H9 (cell line): Measurements from ENCODE around the gene VPS72. TPM values are rescaled to one million over a fixed set of nuclear protein-coding genes. Genes with fewer than 3 reads are reported as not detected.
A peak's percentile ranks its signal among the peaks of the same experiment; 100 is the strongest.

ENCODE experiments used
- DNase-seq: peaks from one replicate; pipeline ENCODE4 v3.0.0-alpha.2; 2017
- H2AFZ ChIP-seq: one replicate; pipeline ENCODE4 v1.6.1; 2013; ENCODE audit warnings: mild to moderate bottlenecking, low read length, control low read depth, moderate library complexity
- H2AK5ac ChIP-seq: 2 replicates; pipeline ENCODE4 v1.6.1; 2013; ENCODE audit warnings: low read length, control low read depth, mixed read lengths; ENCODE audit not compliant: insufficient read length
- H2BK120ac ChIP-seq: one replicate; pipeline ENCODE4 v1.6.1; 2013; ENCODE audit warnings: low read depth, mild to moderate bottlenecking, low read length, control low read depth, inconsistent platforms; ENCODE audit not compliant: poor library complexity, severe bottlenecking
- H2BK12ac ChIP-seq: 2 replicates; pipeline ENCODE4 v1.6.1; 2013; ENCODE audit warnings: low read length, control low read depth, mixed read lengths, low read depth; ENCODE audit not compliant: insufficient read length
- H2BK15ac ChIP-seq: 2 replicates; pipeline ENCODE4 v1.6.1; 2013; ENCODE audit warnings: low read depth, low read length, control low read depth
- H2BK20ac ChIP-seq: one replicate; pipeline ENCODE4 v1.6.1; 2013; ENCODE audit warnings: low read depth, mild to moderate bottlenecking, low read length, control low read depth, inconsistent platforms; ENCODE audit not compliant: poor library complexity, severe bottlenecking
- H2BK5ac ChIP-seq: 2 replicates; pipeline ENCODE4 v1.6.1; 2013; ENCODE audit warnings: low read length, control low read depth, mixed read lengths; ENCODE audit not compliant: insufficient read length
- H3K14ac ChIP-seq: 2 replicates; pipeline ENCODE4 v1.6.1; 2013; ENCODE audit warnings: low read length, control low read depth; ENCODE audit not compliant: insufficient read depth
- H3K18ac ChIP-seq: 2 replicates; pipeline ENCODE4 v1.6.1; 2013; ENCODE audit warnings: low read depth, mild to moderate bottlenecking, mixed read lengths, low read length, control low read depth; ENCODE audit not compliant: insufficient read length
- H3K23ac ChIP-seq: 2 replicates; pipeline ENCODE4 v1.6.1; 2013; ENCODE audit warnings: low read length, control low read depth, mixed read lengths, low read depth; ENCODE audit not compliant: insufficient read length
- H3K23me2 ChIP-seq: 2 replicates; pipeline ENCODE4 v1.6.1; 2013; ENCODE audit warnings: low read depth, mild to moderate bottlenecking, mixed read lengths, low read length, control low read depth; ENCODE audit not compliant: insufficient read length, poor library complexity, severe bottlenecking
- H3K27ac ChIP-seq: 2 replicates; pipeline ENCODE4 v1.5.1; 2013; ENCODE audit warnings: low read length, control low read depth, mixed read lengths, low read depth; ENCODE audit not compliant: insufficient read length
- H3K27me3 ChIP-seq: 2 replicates; pipeline ENCODE4 v1.6.1; 2013; ENCODE audit warnings: low read length, control low read depth, inconsistent platforms; ENCODE audit not compliant: insufficient read depth
- H3K4ac ChIP-seq: 2 replicates; pipeline ENCODE4 v1.6.1; 2013; ENCODE audit warnings: low read depth, mild to moderate bottlenecking, control low read depth, inconsistent platforms, low read length, moderate library complexity
- H3K4me1 ChIP-seq: 2 replicates; pipeline ENCODE4 v1.6.1; 2013; ENCODE audit warnings: low read length, control low read depth, inconsistent platforms; ENCODE audit not compliant: insufficient read depth
- H3K4me2 ChIP-seq: 2 replicates; pipeline ENCODE4 v1.6.1; 2013; ENCODE audit warnings: low read length, control low read depth, mixed read lengths; ENCODE audit not compliant: insufficient read length, insufficient read depth
- H3K56ac ChIP-seq: 2 replicates; pipeline ENCODE4 v1.6.1; 2013; ENCODE audit warnings: low read depth, mild to moderate bottlenecking, mixed read lengths, low read length, control low read depth; ENCODE audit not compliant: insufficient read length
- H3K79me1 ChIP-seq: 2 replicates; pipeline ENCODE4 v1.6.1; 2013; ENCODE audit warnings: low read depth, mild to moderate bottlenecking, moderate library complexity, low read length, control low read depth, inconsistent platforms; ENCODE audit not compliant: insufficient read depth, poor library complexity, severe bottlenecking
- H3K79me2 ChIP-seq: 2 replicates; pipeline ENCODE4 v1.6.1; 2013; ENCODE audit warnings: low read length, control low read depth, inconsistent platforms; ENCODE audit not compliant: insufficient read depth
- H3K9ac ChIP-seq: 2 replicates; pipeline ENCODE4 v1.6.1; 2013; ENCODE audit warnings: low read length, control low read depth, mixed read lengths; ENCODE audit not compliant: insufficient read length; ENCODE audit errors: extremely low read depth
- H3K9me3 ChIP-seq: one replicate; pipeline ENCODE4 v1.6.1; 2013; ENCODE audit warnings: low read depth, low read length, inconsistent platforms; ENCODE audit not compliant: control insufficient read depth
- H3T11ph ChIP-seq: one replicate; pipeline ENCODE4 v1.6.1; 2013; ENCODE audit warnings: mild to moderate bottlenecking, low read length, control low read depth, inconsistent platforms
- H4K20me1 ChIP-seq: one replicate; pipeline ENCODE4 v1.6.1; 2013; ENCODE audit not compliant: control insufficient read depth, insufficient read length, insufficient read depth
- H4K5ac ChIP-seq: 2 replicates; pipeline ENCODE4 v1.6.1; 2013; ENCODE audit warnings: low read depth, mild to moderate bottlenecking, mixed read lengths, low read length, control low read depth; ENCODE audit not compliant: insufficient read length
- H4K8ac ChIP-seq: replicated peaks from 2 replicates; pipeline ENCODE4 v1.6.1; 2013; ENCODE audit warnings: low read length, control low read depth, mixed read lengths, low read depth; ENCODE audit not compliant: insufficient read length
- H4K91ac ChIP-seq: 2 replicates; pipeline ENCODE4 v1.6.1; 2013; ENCODE audit warnings: low read depth, mild to moderate bottlenecking, moderate library complexity, mixed read lengths, low read length, control low read depth; ENCODE audit not compliant: insufficient read length
- H3K27ac Mint-ChIP-seq, 3 experiments: 2 replicates in 2 of 3; 3 replicates in 1 of 3; pipeline ENCODE4 v1.8.0; 2020 to 2021; ENCODE audit warnings: mixed read lengths in 3 of 3, mild to moderate bottlenecking in 1 of 3, moderate library complexity in 1 of 3
- H3K27me3 Mint-ChIP-seq: 2 replicates; pipeline ENCODE4 v1.8.0; 2021; ENCODE audit warnings: low read depth, mild to moderate bottlenecking, moderate library complexity, mixed read lengths
- H3K36me3 Mint-ChIP-seq, 3 experiments: 2 replicates in 2 of 3; 3 replicates in 1 of 3; pipeline ENCODE4 v1.8.0; 2020 to 2021; ENCODE audit warnings: low read depth in 3 of 3, mixed read lengths in 3 of 3; ENCODE audit not compliant: insufficient read depth in 1 of 3
- H3K4me1 Mint-ChIP-seq, 2 experiments: 2 replicates each; pipeline ENCODE4 v1.8.0; 2020; ENCODE audit warnings: mixed read lengths in 2 of 2
- H3K4me3 Mint-ChIP-seq, 2 experiments: 2 replicates in 1 of 2; 3 replicates in 1 of 2; pipeline ENCODE4 v1.8.0; 2020 to 2021; ENCODE audit warnings: mild to moderate bottlenecking in 2 of 2, mixed read lengths in 2 of 2, moderate library complexity in 1 of 2
- H3K9me3 Mint-ChIP-seq, 2 experiments: 2 replicates in 1 of 2; 3 replicates in 1 of 2; pipeline ENCODE4 v1.8.0; 2020; ENCODE audit warnings: mild to moderate bottlenecking in 2 of 2, mixed read lengths in 2 of 2, moderate library complexity in 1 of 2
- CTCF ChIP-seq: fragments of 200-600 bp; sonication (generic); conservative IDR thresholded peaks from 3 replicates; pipeline ENCODE4 v1.8.0; 2021; ENCODE audit warnings: antibody characterized with exemption, mild to moderate bottlenecking
- WGBS: extraction: QIAGEN DNeasy Blood & Tissue Kit; methylation state at CpG from one replicate; pipeline ENCODE4 v1.1.7; 2013; ENCODE audit warnings: missing lambda C conversion rate, low lambda C conversion rate, mixed read lengths; ENCODE audit not compliant: insufficient read length; ENCODE audit errors: extremely low coverage; 5-methylcytosine and 5-hydroxymethylcytosine counted together
- total RNA-seq: library from RNA; stranded (reverse); gene quantifications from 2 replicates; pipeline ENCODE4 v1.2.1, GENCODE V29; 2021

The VPS72 gene
- total RNA-seq, 1 experiment from 2014 or later: 91.4 TPM

DNA sequence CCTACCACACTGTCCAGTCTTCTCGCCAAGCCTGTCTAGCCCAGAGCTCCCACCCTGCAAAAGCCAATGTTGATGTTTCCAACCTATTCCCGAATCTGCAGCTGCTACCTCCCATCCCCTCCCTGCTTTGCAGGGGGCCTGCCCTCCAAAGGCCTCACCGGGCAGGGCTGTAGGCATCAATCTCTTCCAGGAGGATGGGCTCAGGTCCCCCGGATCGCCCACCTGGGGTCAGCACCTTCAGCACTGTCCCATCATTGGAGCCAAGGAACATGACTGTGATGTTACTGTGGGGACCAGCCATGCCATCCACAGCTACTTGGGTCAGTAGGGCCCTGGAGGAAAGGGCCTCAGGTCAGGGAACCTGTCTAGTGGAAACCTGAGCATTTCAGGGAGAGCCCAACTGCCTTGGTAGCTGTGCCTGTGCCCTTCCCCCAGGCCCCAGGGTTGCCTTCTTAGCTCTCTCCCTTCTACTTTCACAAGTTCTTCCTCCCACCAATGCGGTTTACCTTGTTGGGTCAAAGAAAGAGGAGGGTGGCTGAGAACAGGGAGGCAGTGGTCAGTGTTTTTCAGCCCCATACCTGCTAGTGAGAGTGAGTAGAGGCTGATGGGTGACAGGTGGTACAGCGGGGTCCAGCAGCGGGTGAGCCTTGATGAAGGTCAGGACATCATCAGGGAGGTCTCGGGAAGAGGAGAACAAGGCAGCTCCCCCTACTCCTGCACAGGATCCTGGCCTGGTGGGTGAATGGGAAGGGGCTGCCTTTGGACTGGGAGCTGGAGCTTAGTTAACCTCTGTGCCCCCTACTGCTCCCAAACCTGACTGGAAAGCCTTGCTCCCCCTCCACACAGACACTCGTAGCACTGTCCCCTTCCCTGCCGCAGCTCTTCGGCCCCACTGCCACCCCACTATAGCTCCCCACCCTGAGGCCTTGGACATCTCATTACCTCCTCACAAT is 54.3 kb downstream of the VPS72 start:
- no peak overlapping the region for H3K27ac ChIP-seq
- H2BK120ac ChIP-seq: no peak overlapping the region
- H2BK12ac ChIP-seq: no peak overlapping the region
- Mint-ChIP-seq H3K36me3 (peaks cover 17 to 48% (median 43%) of the 10 kb centered on the region in 3 experiments), H3K27me3 (peaks cover 12% of the 10 kb centered on the region), H3K27ac (0 out of 7 replicates have a peak overlapping the region, but pooled peaks of 1 of the 3 experiments have one; percentile 10), H3K4me1 (peaks cover 8 to 14% of the 10 kb centered on the region in 2 experiments), H3K4me3 (no peak overlapping the region), H3K9me3 (no peaks in the 10 kb centered on the region)
- H4K20me1 ChIP-seq: no peaks in the 10 kb centered on the region
- no peaks in the 10 kb centered on the region for H3K9me3 ChIP-seq
- no peak overlapping the region for H2AK5ac ChIP-seq
- no peak overlapping the region for H4K91ac ChIP-seq
- H3K79me2 ChIP-seq: no peaks in the 10 kb centered on the region
- no CpG with 5 or more reads among the region's 12 CpGs for WGBS
- no peak overlapping the region for H3K4ac ChIP-seq
- H4K8ac ChIP-seq: no peak overlapping the region
- H3K4me2 ChIP-seq: no peak overlapping the region
- peaks cover 15% of the 10 kb centered on the region for H3K23me2 ChIP-seq
- no peak overlapping the region for H3T11ph ChIP-seq
- DNase-seq: no peak
- H3K27me3 ChIP-seq: no peaks in the 10 kb centered on the region; the same call in 1 of the 2 replicates
- H3K9ac ChIP-seq: no peak overlapping the region
- no peak overlapping the region for H2BK20ac ChIP-seq
- no peak overlapping the region for H3K23ac ChIP-seq
- H2BK5ac ChIP-seq: no peak overlapping the region
- H4K5ac ChIP-seq: no peak overlapping the region
- H3K14ac ChIP-seq: no peak overlapping the region
- H3K79me1 ChIP-seq: no peaks in the 10 kb centered on the region
- H2AFZ ChIP-seq: no peak overlapping the region
- no peak overlapping the region for H3K56ac ChIP-seq
- H2BK15ac ChIP-seq: no peak overlapping the region
- no peaks in the 10 kb centered on the region for H3K4me1 ChIP-seq
- TF ChIP-seq CTCF: peak; percentile 42; the same call in 1 of the 3 replicates
- H3K18ac ChIP-seq: no peak overlapping the region
